ENCODE measurements around the gene BRMS1L.
A peak's percentile ranks its signal among the peaks of the same experiment; 100 is the strongest.

DNA sequence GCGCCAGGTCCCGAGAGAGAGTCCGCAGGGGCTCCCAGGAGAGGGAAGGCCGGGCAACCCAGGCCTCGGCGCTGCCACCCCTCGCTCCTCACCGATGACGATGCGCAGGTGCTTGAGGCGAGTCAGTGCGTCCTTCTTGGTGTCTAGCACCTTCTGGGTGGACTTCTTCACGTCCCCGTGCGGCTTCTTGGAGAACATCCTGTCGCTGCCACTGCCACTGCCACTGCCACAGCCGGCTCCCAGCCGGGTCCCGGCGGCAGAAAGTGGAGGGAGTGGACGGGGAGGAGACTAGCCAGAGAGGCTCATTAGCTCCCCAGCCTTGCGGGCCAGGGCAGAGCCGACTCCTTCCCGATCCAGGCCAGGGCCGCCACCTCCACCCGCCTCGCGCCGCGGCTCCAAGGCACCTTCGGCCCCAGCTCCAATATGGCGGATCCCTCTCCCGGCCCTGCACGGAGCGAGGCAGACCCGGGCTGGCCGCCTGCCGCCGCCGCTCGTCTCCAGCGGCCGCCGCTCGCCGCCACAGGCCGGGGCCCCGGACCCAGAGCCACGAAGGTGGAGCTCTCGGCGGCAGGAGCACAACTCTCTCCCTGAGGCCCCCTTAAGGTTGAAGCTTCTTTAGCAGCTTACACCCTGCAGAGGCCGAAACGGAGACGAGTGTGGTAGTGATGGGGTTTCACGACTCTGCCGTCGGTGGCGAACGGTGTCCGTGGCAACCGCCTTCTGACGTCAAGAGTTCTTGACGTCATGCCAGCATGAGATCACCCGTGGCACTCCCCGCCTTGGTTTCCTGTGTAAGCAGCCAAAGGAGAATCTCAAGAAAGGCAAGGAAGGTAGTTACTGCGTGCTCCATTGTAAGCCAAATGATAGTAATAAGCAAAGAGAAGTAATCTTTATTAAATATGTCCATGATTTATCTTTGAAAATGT lies 17.2 kb upstream of the BRMS1L start, which contains the start of gene RALGAPA1:
- TF ChIP-seq, protein P1, sequence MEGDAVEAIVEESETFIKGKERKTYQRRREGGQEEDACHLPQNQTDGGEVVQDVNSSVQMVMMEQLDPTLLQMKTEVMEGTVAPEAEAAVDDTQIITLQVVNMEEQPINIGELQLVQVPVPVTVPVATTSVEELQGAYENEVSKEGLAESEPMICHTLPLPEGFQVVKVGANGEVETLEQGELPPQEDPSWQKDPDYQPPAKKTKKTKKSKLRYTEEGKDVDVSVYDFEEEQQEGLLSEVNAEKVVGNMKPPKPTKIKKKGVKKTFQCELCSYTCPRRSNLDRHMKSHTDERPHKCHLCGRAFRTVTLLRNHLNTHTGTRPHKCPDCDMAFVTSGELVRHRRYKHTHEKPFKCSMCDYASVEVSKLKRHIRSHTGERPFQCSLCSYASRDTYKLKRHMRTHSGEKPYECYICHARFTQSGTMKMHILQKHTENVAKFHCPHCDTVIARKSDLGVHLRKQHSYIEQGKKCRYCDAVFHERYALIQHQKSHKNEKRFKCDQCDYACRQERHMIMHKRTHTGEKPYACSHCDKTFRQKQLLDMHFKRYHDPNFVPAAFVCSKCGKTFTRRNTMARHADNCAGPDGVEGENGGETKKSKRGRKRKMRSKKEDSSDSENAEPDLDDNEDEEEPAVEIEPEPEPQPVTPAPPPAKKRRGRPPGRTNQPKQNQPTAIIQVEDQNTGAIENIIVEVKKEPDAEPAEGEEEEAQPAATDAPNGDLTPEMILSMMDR (IDR thresholded peaks at IDR 0.05) = peak in 3 of 4 experiments; percentile 41 to 61 (median 55)
- peak; percentile 84 to 91 for TF ChIP-seq POLR2A (IDR thresholded peaks at IDR 0.05)
- TF ChIP-seq POLR2AphosphoS5 (IDR thresholded peaks at IDR 0.05) = peak; percentile 91 to 98 (median 94)
